ENCODE data around the gene SAMD1. TPM values are rescaled to one million over a fixed set of nuclear protein-coding genes. Genes with fewer than 3 reads are reported as not detected.

SAMD1 gene
- total and polyA plus RNA-seq, 9 of the 15 experiments (the other 6 are each of a cell fraction or from before 2014, with no cell fraction given), result 2.9 to 96.0 (median 43.5) TPM

DNA sequence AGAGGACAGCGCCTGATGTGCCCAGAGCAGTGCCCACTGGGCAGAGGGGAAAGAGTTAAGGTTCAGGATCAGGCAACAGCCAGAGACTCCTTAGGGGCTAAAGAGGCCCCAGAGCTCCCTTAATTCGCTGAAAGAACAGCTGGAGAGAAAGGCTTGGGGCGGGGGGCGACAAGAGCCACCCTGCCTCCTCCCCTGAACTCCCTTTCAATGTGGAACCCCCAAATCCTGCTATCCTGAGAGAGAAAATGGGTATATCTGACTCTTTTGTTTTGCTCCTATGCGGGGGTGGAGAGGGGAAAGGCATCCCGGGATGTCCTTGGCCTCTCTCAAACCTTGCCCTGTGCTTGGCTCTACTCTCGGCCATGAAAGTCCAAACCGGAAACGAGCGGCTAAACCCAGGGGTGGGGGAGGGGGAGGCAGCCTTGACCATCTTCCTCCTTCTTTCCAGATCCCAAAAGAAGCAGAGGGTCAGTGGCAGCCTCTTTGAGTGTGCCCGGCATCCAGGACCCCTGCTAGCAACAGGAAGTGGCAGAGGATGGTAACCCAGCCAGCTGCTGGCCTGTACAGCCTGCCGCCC lies 22.3 kb upstream of the SAMD1 start:
- in situ Hi-C loops (cut with MboI), result no loop called here
- Histone ChIP-seq H3K27ac (ENCODE audit: extremely low read depth, low read depth, low read length) (no peak overlapping the region), H3K9ac (ENCODE audit: insufficient read depth in 1 of 2, low read depth in 2 of 2, low read length in 2 of 2) (peak overlapping the region in 1 of 2 experiments; percentile 62; a peak in 2 of 4 replicates), H3K4me1 (replicated peaks in 1 of 2; ENCODE audit: control insufficient read depth in 2 of 2, insufficient read depth in 2 of 2, low read length in 2 of 2) (peaks cover 32 to 47% of the 10 kb centered on the region in 2 experiments; a peak in 4 of 5 replicates), H2AFZ (ENCODE audit: low read depth, low read length) (no peak overlapping the region), H3K9me3 (replicated peaks; ENCODE audit: control insufficient read depth, insufficient read depth, low read depth, low read length) (no peaks in the 10 kb centered on the region), H3K9me1 (ENCODE audit: control insufficient read depth, insufficient read depth, low read length) (peaks cover 4% of the 10 kb centered on the region), H3K4me2 (ENCODE audit: insufficient read depth, low read length) (no peak overlapping the region), H3K79me2 (ENCODE audit: control insufficient read depth, insufficient read depth, low read length) (peaks cover 24% of the 10 kb centered on the region), H3K36me3 (ENCODE audit: control insufficient read depth, insufficient read depth, low read length) (no peaks in the 10 kb centered on the region; the same call in 2 of the 3 replicates), H3K4me3 (no peak overlapping the region), H4K20me1 (replicated peaks; ENCODE audit: control insufficient read depth, insufficient read depth, low read length) (no peaks in the 10 kb centered on the region), H3K27me3 (ENCODE audit: control insufficient read depth in 2 of 2, insufficient read depth in 2 of 2, low read length in 2 of 2) (no peaks in the 10 kb centered on the region)
- no peak for ATAC-seq
- TF ChIP-seq ZNF77 (CRISPR knock-in tag; IDR thresholded peaks at IDR 0.05) (no peak), CCAR2 (IDR thresholded peaks at IDR 0.05; ENCODE audit: low read depth, low read length) (no peak), ZNF121 (CRISPR knock-in tag; conservative IDR thresholded peaks at IDR 0.05) (no peak), ZNF780A (CRISPR knock-in tag; IDR thresholded peaks at IDR 0.05) (no peak), ZNF347 (CRISPR knock-in tag; IDR thresholded peaks at IDR 0.05; ENCODE audit: low read depth) (no peak), U2AF1 (optimal IDR thresholded peaks at IDR 0.05; ENCODE audit: low read depth, low read length) (no peak), ZNF175 (CRISPR knock-in tag; IDR thresholded peaks at IDR 0.05; ENCODE audit: low read depth) (no peak), SP2 (IDR thresholded peaks at IDR 0.05; ENCODE audit: extremely low read depth, low read depth, low read length, poor library complexity, severe bottlenecking) (no peak)
- TF ChIP-seq, protein P1, sequence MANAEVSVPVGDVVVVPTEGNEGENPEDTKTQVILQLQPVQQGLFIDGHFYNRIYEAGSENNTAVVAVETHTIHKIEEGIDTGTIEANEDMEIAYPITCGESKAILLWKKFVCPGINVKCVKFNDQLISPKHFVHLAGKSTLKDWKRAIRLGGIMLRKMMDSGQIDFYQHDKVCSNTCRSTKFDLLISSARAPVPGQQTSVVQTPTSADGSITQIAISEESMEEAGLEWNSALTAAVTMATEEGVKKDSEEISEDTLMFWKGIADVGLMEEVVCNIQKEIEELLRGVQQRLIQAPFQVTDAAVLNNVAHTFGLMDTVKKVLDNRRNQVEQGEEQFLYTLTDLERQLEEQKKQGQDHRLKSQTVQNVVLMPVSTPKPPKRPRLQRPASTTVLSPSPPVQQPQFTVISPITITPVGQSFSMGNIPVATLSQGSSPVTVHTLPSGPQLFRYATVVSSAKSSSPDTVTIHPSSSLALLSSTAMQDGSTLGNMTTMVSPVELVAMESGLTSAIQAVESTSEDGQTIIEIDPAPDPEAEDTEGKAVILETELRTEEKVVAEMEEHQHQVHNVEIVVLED (CRISPR knock-in tag; IDR thresholded peaks at IDR 0.05), result no peak
- TF ChIP-seq, protein P2, sequence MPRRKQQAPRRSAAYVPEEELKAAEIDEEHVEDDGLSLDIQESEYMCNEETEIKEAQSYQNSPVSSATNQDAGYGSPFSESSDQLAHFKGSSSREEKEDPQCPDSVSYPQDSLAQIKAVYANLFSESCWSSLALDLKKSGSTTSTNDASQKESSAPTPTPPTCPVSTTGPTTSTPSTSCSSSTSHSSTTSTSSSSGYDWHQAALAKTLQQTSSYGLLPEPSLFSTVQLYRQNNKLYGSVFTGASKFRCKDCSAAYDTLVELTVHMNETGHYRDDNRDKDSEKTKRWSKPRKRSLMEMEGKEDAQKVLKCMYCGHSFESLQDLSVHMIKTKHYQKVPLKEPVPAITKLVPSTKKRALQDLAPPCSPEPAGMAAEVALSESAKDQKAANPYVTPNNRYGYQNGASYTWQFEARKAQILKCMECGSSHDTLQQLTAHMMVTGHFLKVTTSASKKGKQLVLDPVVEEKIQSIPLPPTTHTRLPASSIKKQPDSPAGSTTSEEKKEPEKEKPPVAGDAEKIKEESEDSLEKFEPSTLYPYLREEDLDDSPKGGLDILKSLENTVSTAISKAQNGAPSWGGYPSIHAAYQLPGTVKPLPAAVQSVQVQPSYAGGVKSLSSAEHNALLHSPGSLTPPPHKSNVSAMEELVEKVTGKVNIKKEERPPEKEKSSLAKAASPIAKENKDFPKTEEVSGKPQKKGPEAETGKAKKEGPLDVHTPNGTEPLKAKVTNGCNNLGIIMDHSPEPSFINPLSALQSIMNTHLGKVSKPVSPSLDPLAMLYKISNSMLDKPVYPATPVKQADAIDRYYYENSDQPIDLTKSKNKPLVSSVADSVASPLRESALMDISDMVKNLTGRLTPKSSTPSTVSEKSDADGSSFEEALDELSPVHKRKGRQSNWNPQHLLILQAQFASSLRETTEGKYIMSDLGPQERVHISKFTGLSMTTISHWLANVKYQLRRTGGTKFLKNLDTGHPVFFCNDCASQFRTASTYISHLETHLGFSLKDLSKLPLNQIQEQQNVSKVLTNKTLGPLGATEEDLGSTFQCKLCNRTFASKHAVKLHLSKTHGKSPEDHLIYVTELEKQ (CRISPR knock-in tag; IDR thresholded peaks at IDR 0.05), result no peak
- TF ChIP-seq, protein P3, sequence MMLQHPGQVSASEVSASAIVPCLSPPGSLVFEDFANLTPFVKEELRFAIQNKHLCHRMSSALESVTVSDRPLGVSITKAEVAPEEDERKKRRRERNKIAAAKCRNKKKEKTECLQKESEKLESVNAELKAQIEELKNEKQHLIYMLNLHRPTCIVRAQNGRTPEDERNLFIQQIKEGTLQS (IDR thresholded peaks at IDR 0.05), result no peak
- TF ChIP-seq, protein P3 (CRISPR knock-in tag; conservative IDR thresholded peaks at IDR 0.05), result no peak
- ChIA-PET POLR2A (interaction anchor here (0.6 to 2.0 kb wide), 4 partner anchors 9 to 1285 kb away, joined by 3 to 5 read pairs (median 4); partner anchors contain the start of gene ASF1B), CTCF (ENCODE audit: low intra/inter-chr PET ratio) (no interaction called here)
- WGBS (ENCODE audit: insufficient coverage, low coverage, missing lambda C conversion rate), result 67% methylated on average over 12 of the region's 12 CpGs
- no TSS peak for BruUV-seq (replicated peaks)
- FAIRE-seq, result no peak
- DNase-seq (ENCODE audit: extremely low read depth in 1 of 4, low spot score in 3 of 4), result no peak
- intact Hi-C loops (cut with micrococcal nuclease), result no loop called here
